AG10803 (cell line): Measurements from ENCODE around the gene RGS12.

Experiments used
- DNase-seq: peaks from one replicate; pipeline ENCODE4 v3.0.0; 2010; ENCODE audit warnings: low read depth
- H3K4me3 ChIP-seq: 2 replicates; pipeline ENCODE4 v1.5.1; 2011; ENCODE audit warnings: mild to moderate bottlenecking, low read length, control low read depth
- CTCF ChIP-seq: conservative IDR thresholded peaks from 2 replicates; pipeline ENCODE4 v1.5.1; 2011; ENCODE audit warnings: mild to moderate bottlenecking, low read length, control low read depth, inconsistent platforms

The RGS12 gene

GRCh38 chr4:3320361-3321023, 27.7 kb downstream of the RGS12 start:
- H3K4me3 ChIP-seq: no peak overlapping the region
- DNase-seq: no peak
- TF ChIP-seq CTCF: no peak

- H3K4me3 ChIP-seq: no peak overlapping the region
- TF ChIP-seq CTCF: no peak
- DNase-seq: peak; percentile 46
Observed at GRCh38 chr4:3321295-3321889, 28.6 kb downstream of the RGS12 start.

GRCh38 chr4:3322059-3322550, 29.3 kb downstream of the RGS12 start:
- DNase-seq: peak; percentile 53
- no peak for TF ChIP-seq CTCF

GRCh38 chr4:3323071-3323481, 30.3 kb downstream of the RGS12 start:
- no peak overlapping the region for H3K4me3 ChIP-seq
- DNase-seq: no peak
- TF ChIP-seq CTCF: no peak

More at GRCh38 chr4:3322059-3322550, 29.3 kb downstream of the RGS12 start:
- H3K4me3 ChIP-seq: no peak overlapping the region

DNA sequence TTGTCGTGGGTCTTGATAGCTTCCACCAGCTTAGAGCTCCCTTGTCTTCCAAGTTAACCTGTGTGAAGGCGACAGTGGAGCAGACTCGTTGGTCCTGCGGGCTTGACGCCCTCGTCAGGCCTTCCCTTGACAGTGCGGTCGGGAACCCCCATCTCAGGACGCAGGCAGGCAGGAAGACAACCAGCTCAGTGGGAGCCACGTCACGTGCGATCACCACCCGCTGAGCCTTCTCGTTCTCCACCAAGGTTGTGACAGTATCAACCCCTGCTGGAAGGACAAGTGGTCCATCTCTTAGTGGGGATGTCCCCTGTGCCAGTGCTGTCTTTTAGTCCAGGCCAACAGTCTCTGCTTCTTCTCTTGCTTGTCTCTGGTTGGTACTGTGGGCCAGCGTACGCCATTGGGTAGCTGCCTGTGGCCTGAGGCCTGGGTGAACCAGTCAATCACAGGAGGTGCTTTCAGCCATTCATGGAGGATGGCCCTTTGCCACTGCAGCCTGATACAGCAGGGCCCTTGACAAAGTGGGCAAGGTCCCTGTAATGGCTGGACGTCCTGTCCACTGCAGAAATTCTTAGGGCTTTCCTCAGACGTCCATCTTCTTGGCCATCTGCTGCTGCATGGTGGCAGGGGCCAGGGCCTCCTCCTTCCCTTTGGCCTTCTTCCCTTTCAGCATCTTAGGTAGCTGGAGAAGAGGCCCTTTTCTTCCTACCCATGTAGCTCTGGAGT, 31.4 kb downstream of the RGS12 start:
- no peak overlapping the region for H3K4me3 ChIP-seq
- no peak for TF ChIP-seq CTCF
- DNase-seq: no peak

- no peak overlapping the region for H3K4me3 ChIP-seq
- no peak for DNase-seq
- no peak for TF ChIP-seq CTCF
Observed at GRCh38 chr4:3328814-3329663, 36.2 kb downstream of the RGS12 start.
